Endothelial cell of umbilical vein (primary cell): ENCODE data around the gene DNAH6. TPM values are rescaled to one million over a fixed set of nuclear protein-coding genes. Genes with fewer than 3 reads are reported as not detected.

Experiments used
- BruUV-seq: library from RNA; stranded (reverse); fragments of 400-500 nt; replicated peaks from 2 replicates; lab custom pipeline; 2021; lab: Mats Ljungman, UMichigan
- CTCF ChIA-PET: fragments of 300-600, 350-600 bp; sonication (Branson Sonifier 250); formaldehyde crosslinking; loops from one replicate; lab custom pipeline; 2021; ENCODE audit warnings: antibody characterized with exemption, inconsistent platforms; lab: Charles Lee
- POLR2A ChIA-PET: fragments of 300-600, 350-600 bp; sonication (Branson Sonifier 250); formaldehyde crosslinking; loops from one replicate; lab custom pipeline; 2021; ENCODE audit warnings: antibody characterized with exemption, inconsistent platforms; lab: Charles Lee
- DNase-seq: peaks from one replicate; pipeline ENCODE4 v3.0.0-alpha.2; 2011; ENCODE audit warnings: low read depth, low spot score
- FAIRE-seq: peaks from 2 replicates; lab custom pipeline; 2011; peaks lifted over from hg19 to GRCh38; lab: Jason Lieb, UNC
- H2AFZ ChIP-seq: 2 replicates; pipeline ENCODE4 v1.6.0; 2012; ENCODE audit warnings: low read depth, low read length, control low read depth, inconsistent platforms
- H3K27ac ChIP-seq: 2 replicates; pipeline ENCODE4 v1.5.1; 2011; ENCODE audit warnings: low read depth, mild to moderate bottlenecking, control low read depth, low read length, moderate library complexity; ENCODE audit not compliant: insufficient read depth
- H3K27me3 ChIP-seq, 2 experiments: 2 replicates each; pipeline versions ENCODE4 v1.6.0 to v1.6.1; 2011; ENCODE audit warnings: low read length in 2 of 2, mixed read lengths in 1 of 2; ENCODE audit not compliant: control insufficient read depth in 2 of 2, insufficient read depth in 2 of 2
- H3K36me3 ChIP-seq, 2 experiments: 2 replicates in 1 of 2; 3 replicates in 1 of 2; pipeline ENCODE4 v1.5.1; 2011; ENCODE audit warnings: low read length in 2 of 2, mild to moderate bottlenecking in 1 of 2, moderate library complexity in 1 of 2; ENCODE audit not compliant: control insufficient read depth in 2 of 2, insufficient read depth in 2 of 2; ENCODE audit errors: extremely low read depth in 1 of 2
- H3K4me1 ChIP-seq: 3 replicates; pipeline ENCODE4 v1.5.1; 2011; ENCODE audit warnings: mild to moderate bottlenecking, low read length; ENCODE audit not compliant: control insufficient read depth, insufficient read depth; ENCODE audit errors: extremely low read depth
- H3K4me2 ChIP-seq: 2 replicates; pipeline ENCODE4 v1.6.1; 2011; ENCODE audit warnings: low read length, control low read depth, mixed read lengths; ENCODE audit not compliant: insufficient read depth
- H3K4me3 ChIP-seq, 3 experiments: fragments of 200-600 bp in 1 of 3; sonication (generic), shearing (Covaris generic) in 1 of 3; replicated peaks in 1 of 3; 2 replicates each; pipeline ENCODE4 v1.5.1; 2011 to 2016; ENCODE audit warnings: control low read depth in 3 of 3, low read length in 3 of 3, mild to moderate bottlenecking in 2 of 3, inconsistent platforms in 1 of 3, low read depth in 1 of 3, moderate library complexity in 1 of 3; ENCODE audit not compliant: insufficient read depth in 1 of 3
- H3K79me2 ChIP-seq: 2 replicates; pipeline ENCODE4 v1.6.0; 2012; ENCODE audit warnings: low read length, inconsistent platforms; ENCODE audit not compliant: control insufficient read depth, insufficient read depth
- H3K9ac ChIP-seq: replicated peaks from 2 replicates; pipeline ENCODE3; 2011; ENCODE audit warnings: low read length, control low read depth; ENCODE audit not compliant: insufficient read depth; ENCODE audit errors: extremely low read depth
- H3K9me1 ChIP-seq: replicated peaks from 3 replicates; pipeline ENCODE4 v1.6.0; 2011; ENCODE audit warnings: mild to moderate bottlenecking, low read length; ENCODE audit not compliant: control insufficient read depth, insufficient read depth; ENCODE audit errors: extremely low read depth
- H3K9me3 ChIP-seq: replicated peaks from 2 replicates; pipeline ENCODE4 v1.5.1; 2012; ENCODE audit warnings: low read length, inconsistent platforms; ENCODE audit not compliant: control insufficient read depth, insufficient read depth
- H4K20me1 ChIP-seq: replicated peaks from 2 replicates; pipeline ENCODE3; 2011; ENCODE audit warnings: mild to moderate bottlenecking, low read length; ENCODE audit not compliant: control insufficient read depth, insufficient read depth; ENCODE audit errors: extremely low read depth
- CTCF ChIP-seq, 2 donors: IDR thresholded peaks; 1 replicate in 1 of 2; 2 replicates in 1 of 2; pipeline ENCODE4 v1.5.1; 2011; ENCODE audit warnings: low read length in 2 of 2, mild to moderate bottlenecking in 2 of 2, moderate library complexity in 2 of 2, control low read depth in 1 of 2, inconsistent platforms in 1 of 2, low read depth in 1 of 2; ENCODE audit not compliant: insufficient read depth in 1 of 2; ENCODE audit errors: extremely low read depth in 1 of 2
- EZH2 ChIP-seq: IDR thresholded peaks from 2 replicates; pipeline ENCODE4 v1.6.1; 2012; ENCODE audit warnings: borderline replicate concordance, low read depth, mild to moderate bottlenecking, moderate library complexity, low read length, inconsistent platforms; ENCODE audit not compliant: severe bottlenecking
- FOS ChIP-seq: IDR thresholded peaks from 2 replicates; pipeline ENCODE4 v1.6.1; 2011; ENCODE audit warnings: mild to moderate bottlenecking, low read length, moderate library complexity, borderline replicate concordance; ENCODE audit not compliant: insufficient read depth
- GATA2 ChIP-seq: IDR thresholded peaks from 2 replicates; pipeline ENCODE4 v1.7.0; 2011; ENCODE audit warnings: low read depth, mild to moderate bottlenecking, moderate library complexity, mixed read lengths, low read length; ENCODE audit not compliant: insufficient read length, insufficient read depth
- JUN ChIP-seq: IDR thresholded peaks from 2 replicates; pipeline ENCODE4 v1.6.1; 2011; ENCODE audit warnings: borderline replicate concordance, low read depth; ENCODE audit not compliant: insufficient read length, insufficient read depth
- MAX ChIP-seq: IDR thresholded peaks from 2 replicates; pipeline ENCODE4 v1.6.1; 2011; ENCODE audit not compliant: insufficient read depth, insufficient read length
- MYC ChIP-seq: IDR thresholded peaks from one replicate; pipeline ENCODE4 v1.6.1; 2011; ENCODE audit warnings: mild to moderate bottlenecking, low read depth, low read length
- POLR2A ChIP-seq: IDR thresholded peaks from 2 replicates; pipeline ENCODE4 v1.6.1; 2012; ENCODE audit warnings: low read depth, mild to moderate bottlenecking, control low read depth, low read length
- POLR2AphosphoS5 ChIP-seq: IDR thresholded peaks from 2 replicates; pipeline ENCODE4 v1.6.1; 2012; ENCODE audit warnings: low read depth, mild to moderate bottlenecking, control low read depth, low read length, moderate library complexity; ENCODE audit not compliant: insufficient read depth
- dilution Hi-C: fragments of 300-500 bp; cut with MboI; formaldehyde crosslinking; loops from one replicate; pipeline ENCODE4 v1.15.0; 2019; ENCODE audit warnings: low sequenced_read_pairs; ENCODE audit not compliant: extremely low pct_ligation_motif_present
- intact Hi-C: fragments of 100-400 bp; cut with micrococcal nuclease; formaldehyde crosslinking; loops from one replicate; pipeline ENCODE4 v1.10.0; 2022
- polyA plus RNA-seq, 4 experiments: library from polyadenylated mRNA; depleted of rRNA in 3 of 4; stranded (reverse) in 3 of 4; unstranded in 1 of 4; fragments of >200 nt; gene quantifications; 2 replicates each; pipeline versions ENCODE4 v1.2.1 to v1.2.3, GENCODE V29; 2011 to 2012; ENCODE audit warnings: missing spikeins in 1 of 4
- total RNA-seq: library from RNA; stranded (reverse); gene quantifications from 2 replicates; pipeline ENCODE4 v1.2.3, GENCODE V29; 2021

Gene DNAH6
- total and polyA plus RNA-seq, 2 donors (not counting 3 experiments of a cell fraction or from before 2014, with no cell fraction given): 0.24 TPM; not detected in 1

- no peaks in the 10 kb centered on the region for H3K9me1 ChIP-seq
- intact Hi-C loops: no loop called here
- ChIA-PET CTCF (interaction anchor here (0.6 kb wide), 1 partner anchor 13 kb away, joined by 3 read pairs; no protein-coding TSS in a partner anchor), POLR2A (no interaction called here)
- no peak for TF ChIP-seq CTCF (IDR thresholded peaks at IDR 0.05; ENCODE audit: extremely low read depth in 1 of 2, insufficient read depth in 1 of 2, low read depth in 1 of 2, low read length in 2 of 2)
- TF ChIP-seq EZH2: no peak
- TF ChIP-seq GATA2: no peak
- TF ChIP-seq FOS: no peak
- no peak for TF ChIP-seq POLR2A
- TF ChIP-seq MAX: no peak
- TF ChIP-seq POLR2AphosphoS5: no peak
- no peak for TF ChIP-seq JUN
- TF ChIP-seq MYC: no peak
- H3K27ac ChIP-seq: no peak overlapping the region
- dilution Hi-C loops: no loop called here
- BruUV-seq: no TSS peak
- H3K79me2 ChIP-seq: no peaks in the 10 kb centered on the region
- H3K36me3 ChIP-seq: no peaks in the 10 kb centered on the region
- H3K4me2 ChIP-seq: no peak overlapping the region
- H4K20me1 ChIP-seq: no peaks in the 10 kb centered on the region
- H3K9me3 ChIP-seq: no peaks in the 10 kb centered on the region
- DNase-seq: no peak
- no peak for FAIRE-seq
- H3K4me1 ChIP-seq: no peaks in the 10 kb centered on the region
- no peak overlapping the region for H2AFZ ChIP-seq
- H3K9ac ChIP-seq: no peak overlapping the region
- H3K4me3 ChIP-seq: no peak overlapping the region
- peaks cover 0 to 3% of the 10 kb centered on the region in 2 experiments for H3K27me3 ChIP-seq
These were observed 33.0 kb upstream of the DNAH6 start for GRCh38 chr2:84483320-84483719.
